Globus pallidus (tissue), 1 donor: ENCODE measurements around the gene KBTBD8.

Experiments
- DNase-seq: peaks from one replicate; pipeline ENCODE4 v3.0.0-alpha.2; 2015; ENCODE audit warnings: low spot score

Gene KBTBD8, protein sequence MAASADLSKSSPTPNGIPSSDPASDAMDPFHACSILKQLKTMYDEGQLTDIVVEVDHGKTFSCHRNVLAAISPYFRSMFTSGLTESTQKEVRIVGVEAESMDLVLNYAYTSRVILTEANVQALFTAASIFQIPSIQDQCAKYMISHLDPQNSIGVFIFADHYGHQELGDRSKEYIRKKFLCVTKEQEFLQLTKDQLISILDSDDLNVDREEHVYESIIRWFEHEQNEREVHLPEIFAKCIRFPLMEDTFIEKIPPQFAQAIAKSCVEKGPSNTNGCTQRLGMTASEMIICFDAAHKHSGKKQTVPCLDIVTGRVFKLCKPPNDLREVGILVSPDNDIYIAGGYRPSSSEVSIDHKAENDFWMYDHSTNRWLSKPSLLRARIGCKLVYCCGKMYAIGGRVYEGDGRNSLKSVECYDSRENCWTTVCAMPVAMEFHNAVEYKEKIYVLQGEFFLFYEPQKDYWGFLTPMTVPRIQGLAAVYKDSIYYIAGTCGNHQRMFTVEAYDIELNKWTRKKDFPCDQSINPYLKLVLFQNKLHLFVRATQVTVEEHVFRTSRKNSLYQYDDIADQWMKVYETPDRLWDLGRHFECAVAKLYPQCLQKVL

DNA sequence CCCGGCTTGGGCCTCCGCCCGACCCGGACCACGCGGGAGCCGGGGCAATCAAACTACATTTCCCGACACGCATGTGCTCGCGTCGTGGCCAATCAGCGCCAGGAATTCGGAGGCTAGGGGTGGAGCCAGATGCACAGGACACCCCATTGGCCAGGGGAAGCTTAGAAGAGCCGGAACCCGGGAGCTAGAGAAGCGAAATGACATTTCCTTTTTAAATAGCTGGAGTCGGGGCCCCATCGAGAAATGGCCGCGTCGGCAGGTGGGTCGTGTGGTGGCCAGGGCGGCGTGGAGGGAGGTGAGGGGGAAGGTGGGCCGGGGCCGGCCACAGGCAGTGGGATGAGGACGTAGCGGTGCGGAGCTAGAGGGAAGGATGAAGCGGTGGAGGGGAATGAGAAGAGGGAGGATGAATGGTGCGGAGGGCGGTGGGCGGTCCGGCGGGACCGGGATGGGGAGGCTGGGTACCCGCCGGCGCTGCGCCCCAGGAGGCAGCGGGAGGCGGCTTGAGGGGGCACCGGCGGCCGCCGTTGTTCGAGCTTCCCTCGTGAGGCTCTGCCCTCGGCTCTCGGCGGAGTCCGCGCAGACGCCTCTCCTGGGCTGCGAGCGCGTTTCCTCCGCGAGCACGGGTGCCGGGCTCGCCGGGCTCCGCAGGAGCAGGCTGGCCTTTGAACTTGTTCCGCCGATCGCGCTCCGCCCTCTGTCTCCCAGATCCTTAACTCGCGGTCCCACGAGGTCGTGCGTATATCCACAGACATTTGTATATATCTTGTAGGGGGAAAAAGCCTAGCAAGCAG, at the start of gene KBTBD8:
TSS of gene KBTBD8 (plus strand) at position 195 of the 791 bp plus-strand sequence. CDS start at position 244, 49 bp downstream.
- DNase-seq, result peak; percentile 99

DNA sequence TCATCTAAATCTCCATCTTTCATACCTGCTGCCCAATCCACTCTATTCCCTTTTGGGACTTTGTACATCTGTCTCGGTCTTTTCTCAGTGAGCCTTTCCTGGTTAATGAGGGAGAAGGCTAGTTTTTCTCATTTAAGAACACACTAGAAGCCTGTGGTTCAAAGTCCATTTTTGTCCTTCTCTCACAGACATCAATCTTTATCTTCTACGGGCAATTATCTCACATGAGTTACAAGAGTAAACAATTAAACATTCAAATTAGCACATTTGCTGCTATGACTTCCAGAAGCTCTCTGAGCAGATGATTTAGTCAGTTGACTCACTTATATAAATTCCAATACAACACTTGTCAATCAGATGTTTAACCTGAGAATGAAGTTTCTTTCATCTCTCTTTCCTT, 49.3 kb upstream of the KBTBD8 start:
- no peak for DNase-seq

DNA sequence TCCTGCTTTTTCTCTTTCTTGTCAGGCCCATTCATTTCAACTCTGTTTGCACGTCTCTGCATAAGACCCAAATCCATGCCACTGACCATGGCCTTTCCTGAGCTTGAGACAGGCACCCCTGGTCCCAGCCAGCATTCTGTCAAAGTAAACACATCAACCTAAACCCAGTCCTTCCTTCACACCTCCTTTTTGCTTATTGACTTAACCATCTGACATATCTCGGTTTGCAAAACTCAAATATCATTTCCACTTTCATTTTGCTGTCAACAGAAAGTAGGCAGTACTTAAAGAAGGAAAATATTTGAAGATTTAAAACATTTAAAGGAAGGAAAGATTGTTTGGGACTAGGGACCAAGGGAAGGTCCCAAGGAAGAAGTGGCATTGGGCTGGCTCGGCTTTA, 48.2 kb upstream of the KBTBD8 start:
- no peak for DNase-seq

DNA sequence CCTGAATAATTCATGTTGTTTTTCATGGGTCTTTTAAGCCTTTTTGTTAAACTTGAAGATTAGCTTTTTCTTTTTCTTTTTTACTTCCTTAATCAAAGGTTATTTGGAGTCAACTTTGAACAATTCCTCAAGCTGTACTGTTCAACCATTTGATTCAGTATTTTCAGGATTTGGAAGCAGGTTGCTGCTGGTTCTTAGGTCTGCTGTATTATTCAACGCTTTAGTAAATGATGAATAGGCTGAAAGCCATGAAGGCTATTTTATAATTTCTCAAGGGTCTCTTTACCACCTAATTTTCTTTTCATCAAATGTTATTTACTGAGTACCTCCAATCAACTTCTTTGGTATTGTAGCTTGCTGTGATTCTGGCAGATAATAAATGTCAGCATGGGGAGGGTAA, 45.8 kb upstream of the KBTBD8 start:
- no peak for DNase-seq

DNA sequence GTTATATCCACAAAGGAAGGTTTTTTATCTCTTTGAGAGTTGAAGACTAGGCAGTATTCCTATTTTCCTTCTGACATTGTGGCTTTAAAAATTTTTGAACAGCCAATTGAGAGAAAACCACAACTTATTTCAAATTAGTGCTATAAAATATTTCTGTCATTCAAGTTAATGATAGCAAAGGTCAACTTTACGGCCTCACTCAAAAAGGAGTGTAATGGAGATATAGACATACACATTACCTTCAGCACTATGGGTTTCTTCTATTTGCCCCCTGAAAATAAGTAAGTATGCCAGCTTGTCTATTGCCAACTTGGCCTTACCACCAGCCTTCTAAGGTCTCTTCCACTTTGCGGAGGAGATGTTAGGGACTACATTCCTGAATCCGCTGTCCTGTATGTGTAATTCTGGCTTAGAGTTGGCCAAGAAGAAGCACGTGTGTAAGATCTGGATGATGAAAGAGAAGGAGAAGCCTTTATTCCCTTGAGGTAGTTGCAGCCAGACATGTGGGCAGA, 44.1 kb upstream of the KBTBD8 start:
- DNase-seq, result no peak

DNA sequence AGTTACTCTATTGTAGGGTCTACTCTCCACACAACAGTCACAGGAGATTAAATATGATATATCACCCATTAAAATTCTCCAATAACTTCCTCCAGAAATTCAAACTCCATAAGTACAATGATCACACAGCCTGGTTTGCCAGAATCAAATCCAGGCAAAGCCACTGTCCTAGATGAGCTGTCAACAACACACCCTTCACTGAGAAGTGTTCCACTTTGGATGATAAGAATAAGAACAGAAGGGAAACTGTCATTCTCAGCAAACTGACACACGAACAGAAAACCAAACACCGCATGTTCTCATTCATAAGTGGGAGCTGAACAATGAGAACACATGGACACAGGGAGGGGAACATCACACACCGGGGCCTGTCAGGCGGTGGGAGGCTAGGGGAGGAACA, 41.4 kb upstream of the KBTBD8 start:
- DNase-seq, result no peak

DNA sequence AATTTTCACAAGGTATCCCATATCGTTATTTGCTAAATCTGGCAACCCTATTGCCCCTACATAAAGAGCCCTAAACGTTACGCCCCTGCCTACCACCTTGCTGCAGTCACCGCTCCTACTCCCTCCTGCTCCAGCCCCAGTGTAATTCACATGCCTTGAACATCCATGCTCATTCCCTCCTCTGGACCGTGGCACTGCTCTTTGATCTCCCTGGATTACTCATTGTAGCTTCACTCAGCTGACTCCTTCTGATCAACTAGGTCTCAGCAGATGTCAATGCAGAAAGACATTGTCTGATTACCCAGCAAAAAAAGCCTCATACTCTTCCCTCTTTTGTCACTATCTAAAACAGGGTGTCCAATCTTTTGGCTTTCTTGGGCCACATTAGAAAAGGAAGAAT, 40.7 kb upstream of the KBTBD8 start:
- DNase-seq, result no peak

DNA sequence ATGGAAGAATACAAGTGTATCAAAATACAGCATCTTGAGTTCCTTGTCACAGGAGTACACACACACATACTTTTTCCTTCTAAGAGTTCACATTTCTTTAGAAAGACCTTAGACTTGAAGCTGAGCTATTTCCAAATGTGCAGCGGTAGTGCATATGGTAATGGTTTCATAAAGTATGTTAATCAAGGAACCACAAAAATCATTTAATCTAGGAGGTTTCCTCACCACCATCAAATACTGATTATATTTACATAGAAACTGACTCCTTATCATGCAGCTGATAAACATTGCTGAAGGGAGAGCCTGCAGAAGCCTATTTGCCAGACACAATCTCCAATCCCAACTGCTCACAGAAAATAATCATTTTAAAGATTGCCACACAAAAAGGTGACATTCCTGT, 40.0 kb upstream of the KBTBD8 start:
- DNase-seq, result no peak

DNA sequence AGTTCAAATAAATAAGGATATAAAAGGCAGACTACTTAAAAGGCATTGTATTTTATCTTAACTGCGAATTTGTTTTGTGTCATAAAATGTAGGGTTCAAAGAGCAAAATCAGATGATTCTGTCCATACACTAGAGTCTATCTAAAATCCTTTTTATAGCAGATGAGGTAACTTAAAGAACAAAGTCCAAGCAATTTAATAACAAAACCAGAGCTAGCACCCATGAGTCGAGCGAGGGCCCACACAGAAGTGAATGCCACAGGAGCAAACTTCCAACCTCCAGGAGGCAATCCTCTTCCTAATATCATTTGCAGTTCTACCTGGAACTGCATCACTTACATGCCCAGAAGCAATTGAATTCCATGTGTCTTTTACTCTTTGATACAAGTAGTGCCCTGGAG, 35.4 kb upstream of the KBTBD8 start:
- no peak for DNase-seq

DNA sequence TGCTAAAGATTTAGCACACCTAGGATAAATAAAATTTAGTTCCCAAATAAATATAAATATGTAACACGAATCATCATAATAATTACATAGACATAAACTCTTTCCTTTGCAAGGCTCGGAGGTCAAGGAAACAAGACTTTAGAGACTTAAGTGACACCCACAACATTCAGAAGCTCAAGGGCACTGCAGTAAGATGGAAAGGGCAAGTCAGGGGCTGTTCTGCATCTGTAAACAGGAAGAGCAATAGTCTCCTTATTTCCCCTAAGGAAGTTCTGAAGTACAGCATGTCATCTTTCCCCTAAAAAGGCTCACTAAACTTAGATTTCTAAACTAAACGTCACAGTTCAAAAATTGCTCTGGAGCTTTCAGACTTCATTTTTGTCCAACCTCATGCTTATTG, 26.9 kb upstream of the KBTBD8 start:
- DNase-seq, result no peak

DNA sequence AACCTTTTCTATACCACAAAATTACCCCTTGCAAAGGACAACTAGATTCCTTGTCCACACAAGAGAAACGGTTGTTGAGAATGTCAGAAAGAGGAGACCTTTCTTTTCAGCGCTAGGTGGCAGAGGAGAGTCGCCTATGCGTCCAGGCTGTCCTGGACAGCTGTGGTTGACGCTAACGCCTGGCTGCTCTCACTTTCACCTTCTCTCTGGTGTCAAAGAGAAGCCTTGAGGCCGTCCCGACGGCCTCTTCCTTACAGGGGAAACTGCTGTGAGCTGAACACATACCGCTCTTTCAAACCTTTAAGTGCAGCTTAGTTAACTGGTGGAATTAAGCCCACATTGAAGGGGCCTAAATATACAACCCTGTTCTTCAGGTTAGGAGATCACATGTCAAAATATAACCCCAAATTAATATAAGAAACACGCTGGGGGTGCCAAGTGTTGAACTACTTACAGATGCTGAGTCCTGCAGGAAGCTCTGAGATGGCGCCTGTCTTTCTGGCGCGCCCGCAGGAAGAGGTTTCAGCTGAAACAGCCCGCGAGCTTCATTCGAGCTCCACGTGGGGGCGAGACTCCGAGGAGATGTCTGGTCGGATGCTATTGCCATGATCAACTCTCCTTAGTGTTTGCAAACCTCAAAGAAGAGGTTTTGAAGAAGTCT, 26.1 kb upstream of the KBTBD8 start:
- DNase-seq, result peak; percentile 71

DNA sequence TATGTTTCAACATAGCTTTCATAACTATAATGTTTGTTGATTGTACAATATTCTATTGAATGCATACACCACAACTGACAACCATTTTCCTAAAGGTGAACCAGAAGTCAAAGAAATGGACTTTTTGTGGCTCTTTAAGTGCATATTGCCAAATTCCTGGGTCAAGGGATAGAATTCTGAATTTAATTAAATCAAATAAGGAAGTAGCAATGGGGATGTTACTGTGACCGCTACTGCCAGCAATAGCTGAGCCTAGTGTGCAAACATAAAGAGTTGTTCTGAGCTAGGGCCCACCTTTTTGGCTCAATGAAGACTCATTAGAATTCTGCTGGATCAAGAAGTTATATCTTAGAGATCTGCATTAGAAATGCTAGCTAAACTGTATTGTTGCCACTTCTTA, 17.3 kb upstream of the KBTBD8 start:
- DNase-seq, result no peak

DNA sequence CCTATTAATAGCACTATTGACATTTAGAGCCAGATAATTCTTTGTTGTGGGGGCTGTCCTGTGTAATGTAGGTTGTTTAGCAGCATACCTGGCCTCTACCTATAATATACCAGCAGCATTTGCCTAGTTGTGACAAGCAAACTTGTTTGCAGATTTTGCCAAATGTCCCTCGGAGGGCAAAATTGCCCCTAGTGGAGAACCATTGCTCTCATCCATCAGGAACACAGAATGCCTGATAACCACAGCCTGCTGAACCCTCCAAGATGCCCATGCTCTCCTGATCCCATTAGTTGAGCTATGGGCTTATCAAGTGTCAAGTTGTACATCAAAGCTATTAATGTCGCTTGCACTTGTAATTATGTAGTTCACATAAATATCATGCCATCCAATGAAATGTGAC, 15.0 kb upstream of the KBTBD8 start:
- DNase-seq, result no peak

DNA sequence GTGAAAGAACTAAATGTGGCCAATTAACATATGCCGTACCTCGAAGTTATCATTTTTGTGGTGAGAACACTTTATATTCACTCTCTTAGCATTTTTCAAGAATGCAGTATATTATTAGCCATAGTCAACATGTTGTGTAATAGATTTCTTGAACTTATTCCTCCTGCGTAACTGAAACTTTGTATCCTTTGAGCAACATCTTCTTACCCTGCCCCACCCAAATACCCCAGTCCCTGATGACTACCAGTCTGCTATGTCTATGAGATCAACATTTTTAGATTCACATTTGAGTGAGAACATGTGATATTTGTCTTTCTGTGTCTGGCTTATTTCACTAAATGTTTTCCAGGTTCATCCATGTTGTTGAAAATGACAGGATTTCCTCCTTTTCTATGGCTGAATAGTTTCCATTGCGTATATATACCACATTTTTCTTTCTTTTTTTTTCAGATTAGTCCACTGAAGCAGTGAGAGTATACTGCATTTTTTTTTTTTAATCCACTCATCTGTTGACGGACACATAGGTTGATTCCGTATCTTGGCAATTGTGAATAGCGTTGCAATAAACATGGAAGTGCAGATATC, 12.7 kb upstream of the KBTBD8 start:
- DNase-seq, result no peak

DNA sequence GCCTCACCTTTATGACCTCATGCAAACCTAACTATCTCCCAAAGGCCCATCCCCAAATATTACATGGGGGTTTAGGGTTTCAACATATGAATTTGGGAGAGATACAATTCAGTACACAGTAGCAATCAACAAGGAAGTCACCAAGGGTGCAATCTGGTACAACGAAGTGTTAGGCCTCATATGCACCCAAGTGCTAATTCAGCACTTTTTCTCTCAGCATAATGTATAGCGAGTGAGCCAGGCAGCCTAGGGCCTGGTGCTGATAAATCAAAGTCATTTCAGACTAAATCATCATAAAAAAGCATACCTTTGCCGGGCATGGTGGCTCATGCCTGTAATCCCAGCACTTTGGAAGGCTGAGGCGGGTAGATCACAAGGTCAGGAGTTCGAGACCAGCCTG, 11.7 kb upstream of the KBTBD8 start:
- DNase-seq, result no peak

DNA sequence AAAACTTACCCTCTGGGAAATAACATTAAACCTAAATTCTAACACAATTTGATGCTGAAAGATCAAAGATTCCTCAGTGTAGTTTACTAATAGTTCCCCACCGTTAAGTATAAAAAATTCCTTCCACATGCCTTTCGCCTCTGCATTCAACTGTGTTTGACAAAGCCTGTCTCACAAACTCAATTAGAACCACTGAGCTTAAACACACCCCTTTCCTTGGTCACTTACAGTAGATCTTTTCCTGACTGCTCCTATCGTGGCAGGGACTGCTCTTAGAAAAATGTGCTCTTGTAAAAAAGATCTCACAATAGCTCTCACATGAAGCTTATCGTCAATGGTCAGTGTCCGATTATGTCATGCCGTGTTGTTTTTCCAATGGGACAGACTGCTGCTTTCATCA, 8.9 kb upstream of the KBTBD8 start:
- DNase-seq, result no peak

DNA sequence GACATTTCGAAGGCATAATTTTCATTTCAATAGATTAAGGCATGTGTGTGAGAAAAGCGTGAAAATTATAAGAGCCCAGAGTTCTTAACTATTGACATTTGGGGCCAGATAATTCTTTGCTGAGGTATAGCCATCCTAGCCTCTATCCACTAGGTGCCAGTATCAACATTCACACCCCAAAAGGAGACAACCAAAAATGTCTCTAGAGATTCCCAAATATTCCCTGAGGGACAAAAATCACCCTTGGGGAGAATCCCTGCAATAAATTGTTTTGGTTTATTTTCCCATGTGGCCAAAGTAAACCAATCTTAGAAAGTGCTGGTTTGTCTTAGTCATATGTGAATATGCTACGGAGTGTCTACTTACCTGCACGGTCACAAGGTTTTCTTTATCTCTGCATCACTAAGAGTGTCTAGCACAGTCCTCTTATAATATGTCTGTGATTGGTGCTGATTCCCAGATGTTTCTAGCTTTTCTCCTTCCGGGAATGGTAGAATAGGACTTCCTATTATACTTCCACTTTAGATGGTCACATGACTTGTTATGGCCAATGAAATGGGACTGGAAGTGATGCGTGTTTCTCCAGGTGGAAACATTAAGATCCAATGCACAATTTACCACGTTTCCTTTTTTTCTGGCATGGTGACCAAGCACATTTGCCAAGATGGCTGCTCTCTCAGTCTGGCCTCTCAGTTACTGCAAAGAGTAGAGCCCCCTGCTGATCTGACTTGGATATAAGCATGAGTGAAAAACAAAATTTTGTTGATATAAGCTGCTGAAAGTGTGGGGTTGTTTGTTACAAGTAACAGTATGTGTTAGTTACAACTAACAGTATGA, 8.0 kb upstream of the KBTBD8 start:
- DNase-seq, result no peak

DNA sequence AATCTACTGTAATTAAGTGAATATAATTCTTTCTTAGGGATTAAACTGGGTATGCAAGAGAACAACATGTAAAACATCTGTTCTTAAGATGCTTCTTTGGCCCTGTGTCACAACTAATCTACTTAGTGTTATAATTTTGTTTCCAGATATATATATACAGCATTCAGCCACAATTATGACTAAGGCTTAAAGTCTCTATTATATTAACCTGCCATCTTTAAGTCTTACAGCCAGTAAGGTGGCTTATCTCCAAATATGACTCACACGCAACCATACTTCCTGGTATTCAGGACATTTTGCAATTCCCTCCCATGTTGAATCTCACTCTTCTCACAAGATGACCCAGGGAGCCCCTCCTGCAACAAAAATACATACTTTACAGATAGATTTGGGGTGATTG, 6.6 kb upstream of the KBTBD8 start:
- DNase-seq, result no peak

DNA sequence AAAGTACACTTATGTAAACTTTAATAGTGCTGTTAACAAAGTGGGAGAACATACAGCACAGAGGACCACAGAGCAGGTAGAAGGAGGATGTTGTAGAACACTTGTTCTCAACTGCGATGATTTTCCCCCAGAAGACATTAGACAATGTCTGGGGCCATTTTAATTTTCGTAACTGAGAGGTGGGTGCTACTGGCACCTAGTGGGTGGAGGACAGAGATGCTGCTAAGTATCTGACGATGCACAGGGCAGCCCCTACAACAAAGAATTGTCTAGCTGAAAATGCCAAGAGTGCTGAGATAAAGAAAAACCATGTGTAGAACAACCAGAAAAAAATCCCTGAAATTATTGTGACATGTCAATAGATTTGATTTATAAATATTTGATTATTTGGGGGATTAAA, 5.0 kb upstream of the KBTBD8 start:
- DNase-seq, result no peak

DNA sequence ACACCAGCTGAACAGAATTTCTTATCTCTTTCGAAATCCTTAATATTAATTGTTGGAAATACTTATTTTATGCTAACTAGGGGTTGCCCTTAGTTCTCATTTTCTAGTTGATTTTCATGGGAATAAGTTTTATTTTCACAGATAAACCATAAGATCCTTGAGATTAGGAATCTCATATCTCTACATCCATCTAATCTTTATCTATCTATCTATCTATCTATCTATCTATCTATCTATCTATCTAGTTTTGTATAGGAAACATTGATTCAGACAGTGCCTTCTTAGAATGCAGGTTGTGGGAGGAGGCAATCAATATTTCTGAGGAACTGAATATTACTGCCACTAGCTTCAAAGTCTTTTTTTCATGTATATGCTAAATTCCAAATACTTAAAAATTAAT, 3.5 kb upstream of the KBTBD8 start:
- DNase-seq, result no peak

DNA sequence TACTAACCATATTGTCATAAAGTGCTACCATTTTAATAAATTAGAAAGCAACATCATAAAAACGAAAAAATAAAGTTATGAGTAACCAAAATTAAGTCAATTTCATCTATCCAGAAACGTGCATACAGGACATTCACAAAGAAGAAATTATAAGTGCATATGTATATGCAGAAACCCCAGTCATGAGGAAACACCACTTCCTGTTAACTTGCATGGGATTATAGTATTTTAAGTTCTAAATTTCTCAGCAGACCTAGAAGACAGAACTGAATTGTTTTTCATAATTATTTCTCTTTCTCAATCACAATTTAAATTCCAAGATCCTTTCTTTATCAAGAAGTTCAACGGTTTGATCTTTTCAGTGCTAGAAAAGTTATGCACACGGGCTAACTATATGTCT, 1.4 kb upstream of the KBTBD8 start:
- DNase-seq, result no peak
